H1 (cell line): ENCODE measurements around the gene TSEN54. TPM values are rescaled to one million over a fixed set of nuclear protein-coding genes. Genes with fewer than 3 reads are reported as not detected.

ENCODE experiments used
- CTCF ChIA-PET: fragments of 300-600 bp; sonication (Branson Sonifier 250); formaldehyde crosslinking; loops from one replicate; lab custom pipeline; 2021; ENCODE audit not compliant: partially characterized antibody; lab: Charles Lee
- POLR2A ChIA-PET: fragments of 300-600 bp; sonication (Branson Sonifier 250); formaldehyde crosslinking; loops from one replicate; lab custom pipeline; 2021; ENCODE audit warnings: inconsistent platforms; ENCODE audit not compliant: partially characterized antibody; lab: Charles Lee
- DNase-seq, 2 experiments: peaks; one replicate each; pipeline versions ENCODE4 v3.0.0 to v3.0.0-alpha.2; 2010 to 2022; ENCODE audit warnings: low spot score in 2 of 2, low read depth in 1 of 2, mixed read lengths in 1 of 2
- FAIRE-seq: peaks from 2 replicates; lab custom pipeline; 2011; peaks lifted over from hg19 to GRCh38; lab: Jason Lieb, UNC
- H2AFZ ChIP-seq: 2 replicates; pipeline ENCODE4 v1.8.1; 2012; ENCODE audit warnings: low read length, inconsistent platforms
- H2AK5ac ChIP-seq: 2 replicates; pipeline ENCODE4 v1.6.1; 2013; ENCODE audit warnings: low read depth, low read length
- H2BK120ac ChIP-seq: replicated peaks from 2 replicates; pipeline ENCODE3; 2013; ENCODE audit warnings: low read depth, low read length, inconsistent platforms
- H2BK12ac ChIP-seq: 2 replicates; pipeline ENCODE4 v1.6.1; 2013; ENCODE audit warnings: low read depth, low read length
- H2BK15ac ChIP-seq: 2 replicates; pipeline ENCODE4 v1.6.1; 2013; ENCODE audit warnings: low read length
- H2BK20ac ChIP-seq: 2 replicates; pipeline ENCODE4 v1.6.1; 2013; ENCODE audit warnings: low read length
- H2BK5ac ChIP-seq: 2 replicates; pipeline ENCODE4 v1.6.1; 2013; ENCODE audit warnings: low read depth, low read length
- H3K14ac ChIP-seq: 2 replicates; pipeline ENCODE4 v1.6.1; 2013; ENCODE audit warnings: inconsistent platforms; ENCODE audit not compliant: insufficient read length
- H3K18ac ChIP-seq: 2 replicates; pipeline ENCODE4 v1.6.1; 2013; ENCODE audit warnings: low read length; ENCODE audit errors: extremely low read depth
- H3K23ac ChIP-seq: 2 replicates; pipeline ENCODE4 v1.6.1; 2013; ENCODE audit warnings: inconsistent platforms; ENCODE audit not compliant: insufficient read length
- H3K23me2 ChIP-seq: 2 replicates; pipeline ENCODE4 v1.6.1; 2013; ENCODE audit warnings: low read depth, low read length
- H3K27ac ChIP-seq: 2 replicates; pipeline ENCODE4 v1.6.1; 2011; ENCODE audit warnings: low read depth, low read length, inconsistent platforms
- H3K27me3 ChIP-seq, 4 experiments: replicated peaks in 1 of 4; 1 replicate in 1 of 4; 2 replicates in 3 of 4; pipeline versions ENCODE4 v1.6.1 to v1.8.1; 2011 to 2013; ENCODE audit warnings: low read length in 3 of 4, mild to moderate bottlenecking in 3 of 4, inconsistent platforms in 2 of 4, mixed read lengths in 2 of 4, moderate library complexity in 1 of 4; ENCODE audit not compliant: control insufficient read depth in 3 of 4, insufficient read depth in 3 of 4; ENCODE audit errors: extremely low read depth in 1 of 4
- H3K36me3 ChIP-seq, 4 experiments: 2 replicates each; pipeline versions ENCODE4 v1.6.1 to v1.8.1; 2011 to 2013; ENCODE audit warnings: mild to moderate bottlenecking in 4 of 4, low read length in 3 of 4, moderate library complexity in 2 of 4, control low read depth in 1 of 4, inconsistent platforms in 1 of 4; ENCODE audit not compliant: insufficient read depth in 4 of 4, control insufficient read depth in 2 of 4
- H3K4ac ChIP-seq: replicated peaks from 2 replicates; pipeline ENCODE3; 2013; ENCODE audit warnings: low read length, low read depth, mixed read lengths, inconsistent platforms; ENCODE audit not compliant: insufficient read length
- H3K4me1 ChIP-seq, 4 experiments: replicated peaks in 1 of 4; 1 replicate in 1 of 4; 2 replicates in 3 of 4; pipeline versions ENCODE4 v1.6.1 to v1.8.1; 2011 to 2013; ENCODE audit warnings: low read length in 3 of 4, inconsistent platforms in 2 of 4, mixed read lengths in 1 of 4; ENCODE audit not compliant: insufficient read depth in 4 of 4, control insufficient read depth in 3 of 4
- H3K4me2 ChIP-seq, 2 experiments: 2 replicates each; pipeline versions ENCODE4 v1.6.1 to v1.8.1; 2011 to 2013; ENCODE audit warnings: low read depth in 2 of 2, low read length in 2 of 2, control low read depth in 1 of 2, inconsistent platforms in 1 of 2, mild to moderate bottlenecking in 1 of 2; ENCODE audit not compliant: insufficient read depth in 1 of 2
- H3K4me3 ChIP-seq, 4 experiments: fragments of 200-600, 300-600 bp in 1 of 4; sonication (generic), shearing (Covaris generic), sonication (Bioruptor Twin) in 1 of 4; 2 replicates each; pipeline versions ENCODE4 v1.5.1 to v1.8.1; 2011 to 2016; ENCODE audit warnings: low read length in 4 of 4, low read depth in 3 of 4, control low read depth in 2 of 4, inconsistent platforms in 2 of 4, mild to moderate bottlenecking in 2 of 4, mixed read lengths in 1 of 4, moderate library complexity in 1 of 4; ENCODE audit not compliant: insufficient read depth in 2 of 4; ENCODE audit errors: extremely low read depth in 1 of 4
- H3K56ac ChIP-seq: replicated peaks from 2 replicates; pipeline ENCODE3; 2013; ENCODE audit warnings: low read depth, mild to moderate bottlenecking, mixed read lengths, low read length, inconsistent platforms; ENCODE audit not compliant: insufficient read length
- H3K79me1 ChIP-seq: 2 replicates; pipeline ENCODE4 v1.6.1; 2013; ENCODE audit warnings: low read depth, low read length, control low read depth
- H3K79me2 ChIP-seq, 2 experiments: 2 replicates each; pipeline versions ENCODE4 v1.6.1 to v1.8.1; 2012 to 2013; ENCODE audit warnings: low read length in 2 of 2, mild to moderate bottlenecking in 2 of 2, inconsistent platforms in 1 of 2; ENCODE audit not compliant: insufficient read depth in 2 of 2, control insufficient read depth in 1 of 2
- H3K9ac ChIP-seq, 4 experiments: replicated peaks in 1 of 4; 1 replicate in 1 of 4; 2 replicates in 3 of 4; pipeline versions ENCODE4 v1.6.1 to v1.8.1; 2011 to 2013; ENCODE audit warnings: low read depth in 3 of 4, low read length in 3 of 4, control low read depth in 2 of 4, mild to moderate bottlenecking in 2 of 4, moderate library complexity in 2 of 4, inconsistent platforms in 1 of 4; ENCODE audit errors: extremely low read depth in 1 of 4
- H3K9me3 ChIP-seq, 2 experiments: 2 replicates each; pipeline versions ENCODE4 v1.6.1 to v1.8.1; 2012 to 2013; ENCODE audit warnings: mild to moderate bottlenecking in 2 of 2, moderate library complexity in 2 of 2, control low read depth in 1 of 2, inconsistent platforms in 1 of 2, low read depth in 1 of 2, low read length in 1 of 2, mixed read lengths in 1 of 2; ENCODE audit not compliant: insufficient read depth in 2 of 2
- H4K20me1 ChIP-seq, 2 experiments: replicated peaks in 1 of 2; 2 replicates each; pipeline versions ENCODE3 to v1.8.1; 2011 to 2013; ENCODE audit warnings: inconsistent platforms in 2 of 2, low read length in 2 of 2, mild to moderate bottlenecking in 1 of 2; ENCODE audit not compliant: insufficient read depth in 2 of 2, control insufficient read depth in 1 of 2
- H4K5ac ChIP-seq: 2 replicates; pipeline ENCODE4 v1.6.1; 2013; ENCODE audit warnings: low read length, low read depth, mixed read lengths, inconsistent platforms; ENCODE audit not compliant: insufficient read length
- H4K8ac ChIP-seq: 2 replicates; pipeline ENCODE4 v1.8.0; 2013; ENCODE audit warnings: mild to moderate bottlenecking, moderate library complexity, low read length, inconsistent platforms; ENCODE audit not compliant: insufficient read depth; ENCODE audit errors: extremely low read depth
- H4K91ac ChIP-seq: replicated peaks from 2 replicates; pipeline ENCODE3; 2013; ENCODE audit warnings: low read length, mixed read lengths, inconsistent platforms; ENCODE audit not compliant: insufficient read length
- CBX5 ChIP-seq: fragments of 300-800, 300-1000 bp; sonication (generic); IDR thresholded peaks from 2 replicates; pipeline ENCODE4 v1.7.1; 2016; ENCODE audit warnings: antibody characterized with exemption, low read length, low read depth
- CBX8 ChIP-seq: fragments of 300-800, 300-1000 bp; sonication (generic); IDR thresholded peaks from 2 replicates; pipeline ENCODE4 v1.7.1; 2016; ENCODE audit warnings: low read depth, low read length, borderline replicate concordance
- GABPA ChIP-seq: IDR thresholded peaks from 2 replicates; pipeline ENCODE4 v1.6.1; 2011; ENCODE audit warnings: mild to moderate bottlenecking, low read length, moderate library complexity, borderline replicate concordance; ENCODE audit not compliant: insufficient read depth
- HDAC2 ChIP-seq, 2 experiments: fragments of 300-600 bp in 1 of 2; sonication (generic) in 1 of 2; IDR thresholded peaks; 2 replicates each; pipeline ENCODE4 v1.6.1; 2011 to 2012; ENCODE audit warnings: low read depth in 2 of 2, low read length in 2 of 2, mild to moderate bottlenecking in 2 of 2, moderate library complexity in 2 of 2, borderline replicate concordance in 1 of 2, inconsistent platforms in 1 of 2
- HDAC6 ChIP-seq: IDR thresholded peaks from one replicate; pipeline ENCODE4 v1.7.1; 2012; ENCODE audit warnings: low read depth, mild to moderate bottlenecking, inconsistent platforms, low read length, moderate library complexity
- NRF1 ChIP-seq: IDR thresholded peaks from 2 replicates; pipeline ENCODE4 v1.6.1; 2011; ENCODE audit warnings: mild to moderate bottlenecking, low read depth, low read length, improper control_type of control experiment
- POU5F1 ChIP-seq: IDR thresholded peaks from 2 replicates; pipeline ENCODE4 v1.6.1; 2011; ENCODE audit warnings: low read depth, mild to moderate bottlenecking, low read length, moderate library complexity
- RFX5 ChIP-seq: IDR thresholded peaks from 2 replicates; pipeline ENCODE4 v1.6.1; 2011; ENCODE audit warnings: low read depth, low read length, improper control_type of control experiment, borderline replicate concordance
- SIRT6 ChIP-seq: IDR thresholded peaks from one replicate; pipeline ENCODE4 v1.7.1; 2012; ENCODE audit warnings: low read length, inconsistent platforms
- SUZ12 ChIP-seq: fragments of 200-600 bp; sonication (generic); IDR thresholded peaks from 2 replicates; pipeline ENCODE4 v1.6.1; 2012; ENCODE audit warnings: mild to moderate bottlenecking, inconsistent platforms, low read length, moderate library complexity, mixed read lengths
- TAF1 ChIP-seq: IDR thresholded peaks from 2 replicates; pipeline ENCODE4 v1.6.1; 2011; ENCODE audit warnings: mild to moderate bottlenecking, low read depth, low read length
- TBP ChIP-seq: IDR thresholded peaks from 2 replicates; pipeline ENCODE4 v1.6.1; 2011; ENCODE audit warnings: low read depth, low read length, improper control_type of control experiment
- ZNF274 ChIP-seq: IDR thresholded peaks from 2 replicates; pipeline ENCODE4 v1.7.0; 2012; ENCODE audit warnings: low read length, borderline replicate concordance; ENCODE audit errors: extremely low read depth
- WGBS, 2 experiments: shearing (Covaris generic) in 1 of 2; methylation state at CpG; one replicate each; pipeline versions ENCODE4 v1.1.6 to v1.1.7; 2013 to 2015; ENCODE audit warnings: low lambda C conversion rate in 2 of 2, mixed read lengths in 2 of 2, inconsistent platforms in 1 of 2, low coverage in 1 of 2, missing lambda C conversion rate in 1 of 2; ENCODE audit not compliant: insufficient replicate concordance in 2 of 2, insufficient coverage in 1 of 2, insufficient read length in 1 of 2; ENCODE audit errors: extremely low coverage in 1 of 2, missing lambda C conversion rate in 1 of 2; 5-methylcytosine and 5-hydroxymethylcytosine counted together
- polyA plus RNA-seq, 7 experiments: library from polyadenylated mRNA; depleted of rRNA in 3 of 7; stranded (reverse) in 5 of 7; unstranded in 2 of 7; fragments of >200 nt in 5 of 7; fragments of 200-250 nt in 2 of 7; gene quantifications; 1 replicate in 5 of 7; 2 replicates in 1 of 7; 4 replicates in 1 of 7; pipeline versions ENCODE4 v1.2.1 to v1.2.3, GENCODE V29; 2011 to 2013; ENCODE audit warnings: missing spikeins in 2 of 7, mixed read lengths in 2 of 7
- total RNA-seq: library from RNA; stranded (reverse); fragmentation: NEBNext Ultra II Directional; extraction: Animal tissue kit (Norgen Biotek cat#: 25700); gene quantifications from 2 replicates; pipeline ENCODE4 v1.2.1, GENCODE V29; 2021

Gene TSEN54
- total and polyA plus RNA-seq, 2 of the 8 experiments (the other 6 are each of a cell fraction or from before 2014, with no cell fraction given): 43.6 to 60.3 TPM

GRCh38 chr17:75494326-75494877 lies 21.9 kb upstream of the TSEN54 start:
- Histone ChIP-seq H2BK120ac (no peak overlapping the region), H3K23me2 (no peaks in the 10 kb centered on the region), H3K14ac (no peak overlapping the region), H2AK5ac (no peak overlapping the region), H3K18ac (no peak overlapping the region), H3K27me3 (no peaks in the 10 kb centered on the region), H4K8ac (no peak overlapping the region), H2BK20ac (no peak overlapping the region), H3K79me1 (no peaks in the 10 kb centered on the region; the same call in 1 of the 2 replicates), H4K5ac (no peak overlapping the region), H3K4ac (no peak overlapping the region), H4K91ac (peak overlapping the region; percentile 65), H3K9ac (no peak overlapping the region), H3K4me1 (no peaks in the 10 kb centered on the region; a peak in 1 of 7 replicates), H2BK15ac (no peak overlapping the region), H3K4me3 (no peak overlapping the region), H2BK5ac (no peak overlapping the region), H2BK12ac (no peak overlapping the region), H3K4me2 (no peak overlapping the region), H3K23ac (no peak overlapping the region), H2AFZ (no peak overlapping the region), H4K20me1 (peaks cover 0 to 12% of the 10 kb centered on the region in 2 experiments), H3K79me2 (no peaks in the 10 kb centered on the region), H3K36me3 (peaks cover 0 to 8% (median 6%) of the 10 kb centered on the region in 4 experiments; a peak in 3 of 8 replicates), H3K27ac (no peak overlapping the region), H3K56ac (no peak overlapping the region), H3K9me3 (no peaks in the 10 kb centered on the region)
- DNase-seq: no peak
- ChIA-PET CTCF (interaction anchor here (1.0 to 7.3 kb wide), 4 partner anchors 11 to 139 kb away, joined by 4 to 39 read pairs (median 6); partner anchors contain the start of gene SMIM5), POLR2A (interaction anchor here (1.0 to 1.2 kb wide), 2 partner anchors 32 to 38 kb away, joined by 4 to 5 read pairs; partner anchors contain the start of genes LLGL2 and TMEM94)
- 90% methylated on average over 14 of the region's 14 CpGs; no CpG with 5 or more reads in 1 of the 2 experiments for WGBS, 2 experiments
- FAIRE-seq: no peak
- TF ChIP-seq SIRT6 (no peak), HDAC2 (IDR thresholded peaks at IDR 0.05; ENCODE audit: borderline replicate concordance in 1 of 2, low read depth in 2 of 2, low read length in 2 of 2) (no peak), ZNF274 (no peak), RFX5 (no peak), SUZ12 (no peak), CBX5 (no peak), HDAC6 (no peak), POU5F1 (no peak), TBP (no peak), GABPA (no peak), NRF1 (no peak), CBX8 (no peak), TAF1 (no peak)
